ENCODE data around the gene CD163L1.

DNA sequence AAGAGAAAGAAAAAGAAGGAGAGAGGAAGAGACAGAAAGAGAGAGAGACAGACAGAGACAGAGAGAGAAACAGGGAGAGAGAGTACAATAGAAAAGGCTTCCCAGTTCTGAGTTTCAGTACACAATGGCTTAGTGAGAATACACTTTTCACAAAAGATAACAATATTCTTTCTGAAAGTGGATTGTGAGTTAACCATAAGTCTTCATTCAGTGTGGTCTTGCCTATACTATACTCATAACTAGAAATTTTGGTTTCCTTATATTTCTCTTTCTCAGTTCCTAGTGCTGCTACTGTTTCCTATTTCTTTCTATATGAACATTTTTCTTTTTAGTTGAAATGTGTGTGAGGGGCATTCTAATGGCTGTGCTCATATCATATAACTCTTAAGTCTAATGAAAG lies 9.3 kb downstream of the CD163L1 start:
- TF ChIP-seq, protein P1, sequence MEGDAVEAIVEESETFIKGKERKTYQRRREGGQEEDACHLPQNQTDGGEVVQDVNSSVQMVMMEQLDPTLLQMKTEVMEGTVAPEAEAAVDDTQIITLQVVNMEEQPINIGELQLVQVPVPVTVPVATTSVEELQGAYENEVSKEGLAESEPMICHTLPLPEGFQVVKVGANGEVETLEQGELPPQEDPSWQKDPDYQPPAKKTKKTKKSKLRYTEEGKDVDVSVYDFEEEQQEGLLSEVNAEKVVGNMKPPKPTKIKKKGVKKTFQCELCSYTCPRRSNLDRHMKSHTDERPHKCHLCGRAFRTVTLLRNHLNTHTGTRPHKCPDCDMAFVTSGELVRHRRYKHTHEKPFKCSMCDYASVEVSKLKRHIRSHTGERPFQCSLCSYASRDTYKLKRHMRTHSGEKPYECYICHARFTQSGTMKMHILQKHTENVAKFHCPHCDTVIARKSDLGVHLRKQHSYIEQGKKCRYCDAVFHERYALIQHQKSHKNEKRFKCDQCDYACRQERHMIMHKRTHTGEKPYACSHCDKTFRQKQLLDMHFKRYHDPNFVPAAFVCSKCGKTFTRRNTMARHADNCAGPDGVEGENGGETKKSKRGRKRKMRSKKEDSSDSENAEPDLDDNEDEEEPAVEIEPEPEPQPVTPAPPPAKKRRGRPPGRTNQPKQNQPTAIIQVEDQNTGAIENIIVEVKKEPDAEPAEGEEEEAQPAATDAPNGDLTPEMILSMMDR (IDR thresholded peaks at IDR 0.05; ENCODE audit: borderline replicate concordance, extremely low read depth, low read length, poor library complexity, severe bottlenecking) = no peak
- TF ChIP-seq EZH2 (IDR thresholded peaks at IDR 0.05; ENCODE audit: borderline replicate concordance, low read depth, low read length, severe bottlenecking) = no peak

All from DND-41 (cell line).